ENCODE results near the gene BAK1. TPM values are rescaled to one million over a fixed set of nuclear protein-coding genes. Genes with fewer than 3 reads are reported as not detected.

BAK1 gene
- total and polyA plus RNA-seq, 2 of the 13 experiments (the other 11 are each of a cell fraction or from before 2014, with no cell fraction given) = 15.0 to 23.8 TPM

DNA sequence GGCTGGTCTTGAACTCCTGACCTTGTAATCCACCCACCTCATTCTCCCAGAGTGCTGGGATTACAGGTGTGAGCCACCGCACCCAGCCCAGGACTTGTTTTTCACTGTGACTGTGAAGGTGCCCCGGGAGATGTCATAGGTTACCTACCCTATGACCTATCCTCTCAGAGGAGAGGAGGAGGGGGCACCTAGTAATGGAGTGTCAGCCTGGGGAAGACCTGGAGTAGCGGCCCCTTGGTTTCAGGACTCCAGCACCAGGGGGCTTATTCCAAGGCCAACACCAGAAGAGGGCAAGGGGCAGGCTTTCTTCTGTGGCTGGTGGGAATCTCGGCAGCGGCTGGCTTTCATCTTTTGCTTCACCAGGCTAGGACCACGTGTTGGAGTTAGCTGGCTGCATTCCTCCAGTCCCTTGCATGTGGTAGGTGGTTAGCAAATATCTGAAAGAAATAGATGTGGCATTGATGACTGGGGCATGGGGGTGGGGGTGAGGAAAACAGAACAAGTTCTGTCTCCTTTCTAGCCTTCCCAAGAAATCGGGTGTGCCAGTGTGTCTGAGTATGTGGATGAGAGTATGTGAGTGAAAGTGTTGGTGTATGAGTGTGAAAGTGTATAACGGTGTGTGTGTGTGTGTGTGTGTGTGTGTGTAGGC is 33.2 kb upstream of the BAK1 start (continued):
- peak; percentile 86 for TF ChIP-seq SALL1 (CRISPR knock-in tag; IDR thresholded peaks at IDR 0.05)
- no peak for TF ChIP-seq U2AF2 (IDR thresholded peaks at IDR 0.05; ENCODE audit: low read depth, low read length)
- 0 out of 2 replicates have a peak, but pooled peaks have one; percentile 56 for TF ChIP-seq ZNF101 (CRISPR knock-in tag; IDR thresholded peaks at IDR 0.05; ENCODE audit: borderline replicate concordance, low read depth)
- peak; percentile 81 for TF ChIP-seq RARA (CRISPR knock-in tag; IDR thresholded peaks at IDR 0.05)
- TF ChIP-seq, protein P1, sequence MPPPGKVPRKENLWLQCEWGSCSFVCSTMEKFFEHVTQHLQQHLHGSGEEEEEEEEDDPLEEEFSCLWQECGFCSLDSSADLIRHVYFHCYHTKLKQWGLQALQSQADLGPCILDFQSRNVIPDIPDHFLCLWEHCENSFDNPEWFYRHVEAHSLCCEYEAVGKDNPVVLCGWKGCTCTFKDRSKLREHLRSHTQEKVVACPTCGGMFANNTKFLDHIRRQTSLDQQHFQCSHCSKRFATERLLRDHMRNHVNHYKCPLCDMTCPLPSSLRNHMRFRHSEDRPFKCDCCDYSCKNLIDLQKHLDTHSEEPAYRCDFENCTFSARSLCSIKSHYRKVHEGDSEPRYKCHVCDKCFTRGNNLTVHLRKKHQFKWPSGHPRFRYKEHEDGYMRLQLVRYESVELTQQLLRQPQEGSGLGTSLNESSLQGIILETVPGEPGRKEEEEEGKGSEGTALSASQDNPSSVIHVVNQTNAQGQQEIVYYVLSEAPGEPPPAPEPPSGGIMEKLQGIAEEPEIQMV (CRISPR knock-in tag; IDR thresholded peaks at IDR 0.05; ENCODE audit: low read depth) = 0 out of 2 replicates have a peak, but pooled peaks have one; percentile 45
- TF ChIP-seq IKZF1 (IDR thresholded peaks at IDR 0.05) = no peak
- TF ChIP-seq, protein P2, sequence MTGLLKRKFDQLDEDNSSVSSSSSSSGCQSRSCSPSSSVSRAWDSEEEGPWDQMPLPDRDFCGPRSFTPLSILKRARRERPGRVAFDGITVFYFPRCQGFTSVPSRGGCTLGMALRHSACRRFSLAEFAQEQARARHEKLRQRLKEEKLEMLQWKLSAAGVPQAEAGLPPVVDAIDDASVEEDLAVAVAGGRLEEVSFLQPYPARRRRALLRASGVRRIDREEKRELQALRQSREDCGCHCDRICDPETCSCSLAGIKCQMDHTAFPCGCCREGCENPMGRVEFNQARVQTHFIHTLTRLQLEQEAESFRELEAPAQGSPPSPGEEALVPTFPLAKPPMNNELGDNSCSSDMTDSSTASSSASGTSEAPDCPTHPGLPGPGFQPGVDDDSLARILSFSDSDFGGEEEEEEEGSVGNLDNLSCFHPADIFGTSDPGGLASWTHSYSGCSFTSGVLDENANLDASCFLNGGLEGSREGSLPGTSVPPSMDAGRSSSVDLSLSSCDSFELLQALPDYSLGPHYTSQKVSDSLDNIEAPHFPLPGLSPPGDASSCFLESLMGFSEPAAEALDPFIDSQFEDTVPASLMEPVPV (CRISPR knock-in tag; IDR thresholded peaks at IDR 0.05) = no peak
- TF ChIP-seq ZNF563 (CRISPR knock-in tag; IDR thresholded peaks at IDR 0.05) = no peak
- TF ChIP-seq KLF13 (CRISPR knock-in tag; IDR thresholded peaks at IDR 0.05) = no peak
- peak; percentile 64; the same call in 1 of the 2 replicates for TF ChIP-seq CEBPB (IDR thresholded peaks at IDR 0.05; ENCODE audit: borderline replicate concordance, low read depth, low read length)
- TF ChIP-seq SOX13 (IDR thresholded peaks at IDR 0.05) = peak; percentile 51; the same call in 1 of the 2 replicates
- TF ChIP-seq SOX13 (CRISPR knock-in tag; conservative IDR thresholded peaks at IDR 0.05 in 1 of 2, IDR thresholded peaks at IDR 0.05 in 1 of 2) = peak in 1 of 2 experiments; percentile 57; a peak in 1 of 4 replicates
- peak; percentile 58; the same call in 1 of the 2 replicates for TF ChIP-seq MEIS1 (CRISPR knock-in tag; IDR thresholded peaks at IDR 0.05; ENCODE audit: borderline replicate concordance)
- TF ChIP-seq, protein P3, sequence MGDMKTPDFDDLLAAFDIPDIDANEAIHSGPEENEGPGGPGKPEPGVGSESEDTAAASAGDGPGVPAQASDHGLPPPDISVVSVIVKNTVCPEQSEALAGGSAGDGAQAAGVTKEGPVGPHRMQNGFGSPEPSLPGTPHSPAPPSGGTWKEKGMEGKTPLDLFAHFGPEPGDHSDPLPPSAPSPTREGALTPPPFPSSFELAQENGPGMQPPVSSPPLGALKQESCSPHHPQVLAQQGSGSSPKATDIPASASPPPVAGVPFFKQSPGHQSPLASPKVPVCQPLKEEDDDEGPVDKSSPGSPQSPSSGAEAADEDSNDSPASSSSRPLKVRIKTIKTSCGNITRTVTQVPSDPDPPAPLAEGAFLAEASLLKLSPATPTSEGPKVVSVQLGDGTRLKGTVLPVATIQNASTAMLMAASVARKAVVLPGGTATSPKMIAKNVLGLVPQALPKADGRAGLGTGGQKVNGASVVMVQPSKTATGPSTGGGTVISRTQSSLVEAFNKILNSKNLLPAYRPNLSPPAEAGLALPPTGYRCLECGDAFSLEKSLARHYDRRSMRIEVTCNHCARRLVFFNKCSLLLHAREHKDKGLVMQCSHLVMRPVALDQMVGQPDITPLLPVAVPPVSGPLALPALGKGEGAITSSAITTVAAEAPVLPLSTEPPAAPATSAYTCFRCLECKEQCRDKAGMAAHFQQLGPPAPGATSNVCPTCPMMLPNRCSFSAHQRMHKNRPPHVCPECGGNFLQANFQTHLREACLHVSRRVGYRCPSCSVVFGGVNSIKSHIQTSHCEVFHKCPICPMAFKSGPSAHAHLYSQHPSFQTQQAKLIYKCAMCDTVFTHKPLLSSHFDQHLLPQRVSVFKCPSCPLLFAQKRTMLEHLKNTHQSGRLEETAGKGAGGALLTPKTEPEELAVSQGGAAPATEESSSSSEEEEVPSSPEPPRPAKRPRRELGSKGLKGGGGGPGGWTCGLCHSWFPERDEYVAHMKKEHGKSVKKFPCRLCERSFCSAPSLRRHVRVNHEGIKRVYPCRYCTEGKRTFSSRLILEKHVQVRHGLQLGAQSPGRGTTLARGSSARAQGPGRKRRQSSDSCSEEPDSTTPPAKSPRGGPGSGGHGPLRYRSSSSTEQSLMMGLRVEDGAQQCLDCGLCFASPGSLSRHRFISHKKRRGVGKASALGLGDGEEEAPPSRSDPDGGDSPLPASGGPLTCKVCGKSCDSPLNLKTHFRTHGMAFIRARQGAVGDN (CRISPR knock-in tag; IDR thresholded peaks at IDR 0.05) = peak; percentile 77
- TF ChIP-seq, protein P4, sequence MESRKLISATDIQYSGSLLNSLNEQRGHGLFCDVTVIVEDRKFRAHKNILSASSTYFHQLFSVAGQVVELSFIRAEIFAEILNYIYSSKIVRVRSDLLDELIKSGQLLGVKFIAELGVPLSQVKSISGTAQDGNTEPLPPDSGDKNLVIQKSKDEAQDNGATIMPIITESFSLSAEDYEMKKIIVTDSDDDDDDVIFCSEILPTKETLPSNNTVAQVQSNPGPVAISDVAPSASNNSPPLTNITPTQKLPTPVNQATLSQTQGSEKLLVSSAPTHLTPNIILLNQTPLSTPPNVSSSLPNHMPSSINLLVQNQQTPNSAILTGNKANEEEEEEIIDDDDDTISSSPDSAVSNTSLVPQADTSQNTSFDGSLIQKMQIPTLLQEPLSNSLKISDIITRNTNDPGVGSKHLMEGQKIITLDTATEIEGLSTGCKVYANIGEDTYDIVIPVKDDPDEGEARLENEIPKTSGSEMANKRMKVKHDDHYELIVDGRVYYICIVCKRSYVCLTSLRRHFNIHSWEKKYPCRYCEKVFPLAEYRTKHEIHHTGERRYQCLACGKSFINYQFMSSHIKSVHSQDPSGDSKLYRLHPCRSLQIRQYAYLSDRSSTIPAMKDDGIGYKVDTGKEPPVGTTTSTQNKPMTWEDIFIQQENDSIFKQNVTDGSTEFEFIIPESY (CRISPR knock-in tag; IDR thresholded peaks at IDR 0.05) = peak; percentile 58; the same call in 1 of the 2 replicates
- peak; percentile 60; the same call in 1 of the 2 replicates for TF ChIP-seq ERF (CRISPR knock-in tag; IDR thresholded peaks at IDR 0.05)
- 0 out of 2 replicates have a peak, but pooled peaks have one; percentile 57 for TF ChIP-seq SNAI1 (CRISPR knock-in tag; IDR thresholded peaks at IDR 0.05; ENCODE audit: borderline replicate concordance)
- peak; percentile 66 for TF ChIP-seq CREM (IDR thresholded peaks at IDR 0.05)
- TF ChIP-seq CREM (CRISPR knock-in tag; IDR thresholded peaks at IDR 0.05) = no peak

Data from HepG2 (cell line).